A549 treated with Hydrocortisone at 1 μM for 4 hours (cell line): Measurements from ENCODE around the gene ATL1. TPM values are rescaled to one million over a fixed set of nuclear protein-coding genes. Genes with fewer than 3 reads are reported as not detected.

Experiments
- total RNA-seq: library from RNA; stranded (reverse); fragments of 200-300 nt; extraction: Qiagen RNA extraction; gene quantifications from 5 replicates; pipeline ENCODE4 v1.2.3, GENCODE V29; 2022

Gene ATL1
- total RNA-seq = 4.6 to 7.3 TPM (median 5.5 TPM) in 5 replicates

GRCh38 chr14:50559990-50560930, at the start of gene ATL1:
TSS of gene ATL1 (plus strand) at chr14:50560145. CDS start at chr14:50560266, 121 bp downstream.

GRCh38 chr14:50532502-50533240, 27.3 kb upstream of the ATL1 start, which contains the start of gene MAP4K5:
TSS of gene MAP4K5 (minus strand) at chr14:50532569. CDS start at chr14:50532049, 520 bp downstream.

GRCh38 chr14:50667996-50668825, 108.3 kb downstream of the ATL1 start, which contains the start of gene SAV1:
TSS of gene SAV1 (minus strand) at chr14:50668306. CDS start at chr14:50667967, 339 bp downstream.

Other genes with a start within 250 kb of the ATL1 start
- 8.3 to 12.3 TPM (median 10.0 TPM) in 5 replicates for gene L2HGDH, start 247.9 kb upstream of the ATL1 start, total RNA-seq
- 11.4 to 13.2 TPM (median 12.0 TPM) in 5 replicates for gene DMAC2L, start 247.8 kb upstream of the ATL1 start, total RNA-seq
- 6.2 to 15.7 TPM (median 7.5 TPM) in 5 replicates for gene CDKL1, start 163.3 kb upstream of the ATL1 start, total RNA-seq
- gene MAP4K5, start 27.6 kb upstream of the ATL1 start, total RNA-seq = 27.6 to 37.6 TPM (median 32.6 TPM) in 5 replicates
- gene SAV1, start 108.2 kb downstream of the ATL1 start, total RNA-seq = 24.6 to 31.9 TPM (median 30.0 TPM) in 5 replicates